Right ventricle myocardium inferior (tissue), 1 donor: ENCODE results near the gene WDR83. TPM values are rescaled to one million over a fixed set of nuclear protein-coding genes. Genes with fewer than 3 reads are reported as not detected.
"Not testable (repeated sequence)": the region's sequence is repeated elsewhere in the genome, so short reads cannot be mapped to it uniquely, and the experiment has no call there.

Experiments
- ATAC-seq: fragments of 200-7000 bp; cut with Tn5 transposase; one replicate; pipeline ENCODE4 v1.9.1; 2020; ENCODE audit warnings: mild to moderate bottlenecking, moderate library complexity
- DNase-seq: peaks from one replicate; pipeline ENCODE4 v3.0.0; 2021; ENCODE audit errors: missing footprints
- intact Hi-C: fragments of 100-400 bp; cut with DNase I; formaldehyde crosslinking; loops from one replicate; pipeline ENCODE4 v1.11.0; 2022
- long read RNA-seq: library from polyadenylated mRNA; unstranded; transcript quantifications from one replicate; pipeline ENCODE4 v2.0.0, GENCODE V29; 2021
- total RNA-seq: library from RNA; stranded (reverse); fragmentation: NEBNext Ultra II Directional; extraction: Animal tissue kit (Norgen Biotek cat#: 25700); gene quantifications from one replicate; pipeline ENCODE4 v1.2.1, GENCODE V29; 2021
- donor health status: DM: no; HTN: yes; CAD: no; lungs with severe emphysema.

The WDR83 gene
- total RNA-seq: 7.2 TPM
- long read RNA-seq, transcript WDR83-201 (11 exons, 1,457 nt): major isoform, 6 of 10 reads
- long read RNA-seq, partial matches to known transcripts: 3 of 10 reads
- long read RNA-seq, other reads (novel, unspliced or antisense): 1 of 10 reads

DNA sequence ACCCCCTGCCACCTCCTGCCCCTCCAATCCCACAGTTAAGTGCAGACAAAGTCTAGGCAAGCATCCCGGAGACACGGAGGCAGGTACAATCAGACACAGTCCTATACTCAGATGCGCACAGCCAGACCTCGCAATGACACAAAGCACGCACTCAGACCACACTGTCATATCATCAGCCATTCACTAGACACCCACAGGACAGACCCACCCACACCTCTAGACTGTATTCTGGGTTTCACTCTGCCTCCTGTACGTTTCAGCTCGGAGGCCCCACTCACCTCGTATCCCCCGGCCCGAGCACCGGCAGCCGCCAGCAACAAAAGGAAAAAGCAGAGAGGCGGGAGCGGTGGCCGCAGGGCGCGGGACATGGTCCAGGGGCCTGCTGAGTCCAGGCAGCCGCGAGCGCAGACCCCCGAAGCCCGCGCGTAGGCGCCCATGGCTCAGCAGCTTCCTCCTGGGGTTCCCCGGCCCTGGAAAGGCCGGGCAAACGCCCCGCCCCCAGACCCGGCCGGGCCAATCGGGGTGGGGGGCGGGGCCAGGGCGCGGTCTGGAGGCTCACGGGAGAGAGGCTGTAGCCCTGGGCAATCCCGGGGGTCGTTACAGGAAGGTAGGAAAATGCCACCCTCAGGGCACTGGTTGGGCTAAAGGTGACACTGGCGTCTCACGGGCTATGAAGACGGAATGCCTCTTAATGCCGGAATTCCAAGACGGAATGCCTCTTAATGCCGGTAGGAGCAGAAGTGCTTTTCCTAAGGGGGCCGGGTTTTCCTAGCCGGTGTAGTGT, at the start of gene WDR83, which contains the start of gene MAN2B1:
WDR83 (plus strand) TSS at position 543 of the 784 bp plus-strand sequence. CDS start 2,984 bp downstream, outside the sequence.
MAN2B1 (minus strand) TSS at position 478 of the 784 bp plus-strand sequence; CDS start at position 437, 41 bp downstream.
- intact Hi-C loops: no loop called here
- DNase-seq (peak; percentile 87), ATAC-seq (peak; percentile 86)

- intact Hi-C loops: loop anchor here (10.0 kb wide), 1 partner anchor 853 kb away; the partner anchor contains the start of gene ZNF441
- DNase-seq (no peak), ATAC-seq (no peak)
These were observed 49.0 kb upstream of the WDR83 start for GRCh38 chr19:12617646-12618045.

GRCh38 chr19:12621253-12622024, 45.2 kb upstream of the WDR83 start:
- ATAC-seq, DNase-seq, intact Hi-C loops: not testable (repeated sequence)

DNA sequence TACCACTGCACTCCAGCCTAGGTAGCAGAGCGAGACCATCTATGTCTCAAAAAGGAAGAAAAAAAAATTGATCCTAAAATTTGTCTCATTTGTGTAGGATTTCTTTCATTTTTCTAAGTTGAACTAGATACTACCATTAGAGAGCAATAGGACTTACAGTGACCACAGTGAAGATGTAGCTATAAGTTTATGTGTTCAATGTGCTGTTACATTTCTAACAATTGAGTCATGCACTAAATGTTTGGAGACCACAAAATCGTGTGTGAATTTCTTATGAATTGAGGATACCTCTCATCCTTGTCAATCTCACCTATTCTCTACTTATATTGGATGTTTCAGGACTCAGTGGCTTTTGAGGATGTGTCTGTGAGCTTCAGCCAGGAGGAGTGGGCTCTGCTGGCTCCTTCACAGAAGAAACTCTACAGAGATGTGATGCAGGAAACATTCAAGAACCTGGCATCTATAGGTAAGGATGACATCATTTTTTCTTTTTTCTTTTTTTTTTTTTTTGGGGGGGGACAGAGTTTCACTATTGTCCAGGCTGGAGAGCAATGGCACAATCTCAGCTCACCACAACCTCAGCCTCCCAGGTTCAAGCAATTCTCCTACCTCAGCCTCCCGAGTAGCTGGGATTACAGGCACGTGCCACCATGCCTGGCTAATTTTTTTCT, 43.1 kb upstream of the WDR83 start:
- intact Hi-C loops: no loop called here
- no peak for DNase-seq

DNA sequence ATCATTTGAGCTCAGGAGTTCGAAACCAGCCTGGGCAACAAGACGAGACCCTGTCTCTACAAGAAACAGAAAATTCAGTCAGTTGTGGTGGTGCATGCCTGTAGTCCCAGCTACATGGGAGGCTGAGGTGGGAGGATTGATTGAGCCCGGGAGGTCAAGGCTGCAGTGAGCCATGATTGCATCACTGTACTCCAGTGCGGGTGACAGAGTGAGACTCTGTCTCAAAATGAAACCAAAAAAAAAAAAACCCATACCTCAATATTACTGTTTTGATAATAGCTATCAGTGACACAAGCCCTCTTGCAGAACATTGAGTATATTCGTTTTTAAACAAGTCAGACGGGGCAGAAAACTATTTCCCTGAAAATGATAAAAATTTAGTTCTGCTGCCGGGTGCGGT, 39.6 kb upstream of the WDR83 start:
- intact Hi-C loops: no loop called here
- DNase-seq: no peak
- ATAC-seq: no peak

More for the DNA sequence above, 43.1 kb upstream of the WDR83 start:
- no peak for ATAC-seq

- DNase-seq: no peak
- intact Hi-C loops: no loop called here
- ATAC-seq: no peak
These were observed 38.3 kb upstream of the WDR83 start for GRCh38 chr19:12628040-12629022.

DNA sequence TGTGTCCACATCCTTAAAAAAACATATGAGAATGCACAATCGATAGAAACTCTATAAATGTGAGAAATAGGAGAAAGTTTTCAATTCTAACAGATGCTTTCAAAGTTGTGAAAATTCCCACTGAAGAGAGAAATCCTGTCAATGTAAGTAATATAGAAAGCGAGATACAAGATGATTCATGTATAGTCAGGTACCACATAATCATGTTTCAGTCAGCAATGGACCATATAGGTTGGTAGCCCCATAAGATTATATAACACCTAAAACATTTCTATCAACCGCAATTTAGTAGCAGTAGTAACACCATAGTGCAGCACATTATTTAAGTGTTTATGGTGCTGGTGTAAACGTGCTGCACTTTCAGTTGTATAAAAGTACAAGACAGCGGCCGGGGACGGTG, 37.4 kb upstream of the WDR83 start:
- ATAC-seq (no peak), DNase-seq (no peak)
- intact Hi-C loops: no loop called here

GRCh38 chr19:12636631-12637030, 30.0 kb upstream of the WDR83 start:
- no peak for DNase-seq
- intact Hi-C loops: no loop called here
- ATAC-seq: no peak

- no peak for DNase-seq
- no peak for ATAC-seq
These were observed 27.9 kb upstream of the WDR83 start for GRCh38 chr19:12638611-12639182.

GRCh38 chr19:12639901-12640613, 26.6 kb upstream of the WDR83 start:
- intact Hi-C loops: no loop called here
- DNase-seq (peak; percentile 93), ATAC-seq (peak; percentile 86)

More at GRCh38 chr19:12638611-12639182, 27.9 kb upstream of the WDR83 start:
- intact Hi-C loops: no loop called here

GRCh38 chr19:12641456-12641855, 25.2 kb upstream of the WDR83 start:
- DNase-seq (no peak), ATAC-seq (no peak)
- intact Hi-C loops: no loop called here

- ATAC-seq (no peak), DNase-seq (no peak)
- intact Hi-C loops: no loop called here
These were observed 24.1 kb upstream of the WDR83 start for GRCh38 chr19:12642506-12642905.

- intact Hi-C loops: not testable (repeated sequence)
These were observed 22.9 kb upstream of the WDR83 start for GRCh38 chr19:12643716-12644115.

GRCh38 chr19:12646551-12646950, 20.1 kb upstream of the WDR83 start:
- DNase-seq: no peak
- intact Hi-C loops: no loop called here
- ATAC-seq: no peak

More at GRCh38 chr19:12643716-12644115, 22.9 kb upstream of the WDR83 start:
- not testable (repeated sequence) for DNase-seq, ATAC-seq

DNA sequence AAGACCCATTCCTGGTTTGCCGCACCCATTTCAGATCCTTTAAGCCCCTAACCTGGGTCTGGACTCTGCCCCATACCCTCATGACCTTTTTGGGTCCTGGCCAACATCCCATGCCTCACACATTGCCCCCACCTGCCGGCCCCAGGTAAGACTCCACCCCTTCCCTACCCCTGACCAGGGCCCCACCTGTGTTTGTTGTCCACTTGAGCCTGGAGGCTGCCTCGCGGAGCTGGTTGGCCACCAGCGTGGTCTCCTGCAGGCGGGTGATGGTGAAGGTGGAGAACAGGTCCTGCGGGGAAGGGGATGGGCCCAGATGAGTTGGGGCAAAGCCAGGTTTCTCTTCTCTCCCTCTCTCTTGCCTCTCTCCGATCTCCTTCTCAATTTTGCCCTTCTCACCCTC, 19.6 kb upstream of the WDR83 start:
- ATAC-seq (no peak), DNase-seq (no peak)
- intact Hi-C loops: no loop called here

DNA sequence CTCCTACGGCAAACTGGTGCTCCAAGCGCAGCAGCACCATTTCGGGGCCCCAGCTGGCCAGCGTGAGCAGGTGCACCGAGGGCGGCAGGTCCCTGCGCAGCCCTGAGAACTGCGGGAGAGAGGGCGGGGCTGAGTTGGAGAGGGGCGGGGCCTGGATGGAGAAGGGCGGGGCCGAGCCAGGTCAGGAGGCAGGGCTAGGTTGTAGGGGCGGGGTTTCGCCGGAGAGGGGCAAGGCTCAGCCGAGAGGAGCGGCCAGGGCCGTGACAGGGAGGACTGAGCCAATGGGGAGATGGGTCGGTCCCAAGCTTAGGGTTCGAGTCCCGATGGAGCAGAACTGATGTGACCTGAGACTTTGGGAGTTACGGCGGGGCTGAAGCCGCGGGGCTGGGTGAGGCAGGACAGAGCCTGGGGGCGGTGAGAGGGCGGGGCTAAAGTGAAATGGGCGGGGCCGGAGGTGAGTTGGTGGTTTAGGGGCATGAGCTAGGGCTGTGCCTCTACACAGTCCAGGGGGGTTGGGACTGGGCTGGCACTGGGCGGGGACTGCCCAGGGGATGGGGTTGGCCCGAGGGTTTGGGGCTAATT, 19.0 kb upstream of the WDR83 start:
- no peak for DNase-seq
- ATAC-seq: peak; percentile 86
- intact Hi-C loops: no loop called here
